Fibroblast of villous mesenchyme (primary cell): ENCODE results near the gene PCDHGB6. TPM values are rescaled to one million over a fixed set of nuclear protein-coding genes. Genes with fewer than 3 reads are reported as not detected.

ENCODE experiments used
- DNase-seq: peaks from one replicate; pipeline ENCODE4 v3.0.0-alpha.2; 2010; ENCODE audit warnings: low read depth
- H3K4me3 ChIP-seq: 2 replicates; pipeline ENCODE4 v1.5.1; 2011; ENCODE audit warnings: low read depth, mild to moderate bottlenecking, low read length
- CTCF ChIP-seq: IDR thresholded peaks from 2 replicates; pipeline ENCODE4 v1.5.1; 2012; ENCODE audit warnings: low read depth, mild to moderate bottlenecking, low read length; ENCODE audit not compliant: insufficient read depth
- total RNA-seq: library from RNA; depleted of rRNA; stranded (reverse); fragments of >200 nt; gene quantifications from 2 replicates; pipeline ENCODE4 v1.2.3, GENCODE V29; 2012

PCDHGB6 gene
- total RNA-seq, 1 donor = 4.3 TPM

DNA sequence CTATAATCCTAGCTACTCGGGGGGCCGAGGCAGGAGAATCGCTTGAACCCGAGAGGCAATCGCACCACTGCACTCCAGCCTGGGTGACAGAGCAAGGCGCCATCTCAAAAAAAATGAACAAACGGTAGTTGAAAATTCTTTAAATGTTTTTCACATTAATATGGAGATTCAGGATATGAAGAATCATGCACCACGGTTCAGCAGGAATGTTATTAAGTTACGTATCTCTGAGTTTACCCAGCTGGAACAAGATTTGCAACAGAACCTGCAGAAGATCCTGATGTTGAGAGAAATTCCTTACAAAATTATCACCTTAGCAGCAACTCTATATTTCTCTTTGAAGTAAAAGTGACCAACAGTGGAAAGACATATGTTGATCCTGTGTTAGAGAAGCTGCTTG is 32.5 kb downstream of the PCDHGB6 start:
- no peak overlapping the region for H3K4me3 ChIP-seq
- DNase-seq = no peak
- no peak for TF ChIP-seq CTCF

DNA sequence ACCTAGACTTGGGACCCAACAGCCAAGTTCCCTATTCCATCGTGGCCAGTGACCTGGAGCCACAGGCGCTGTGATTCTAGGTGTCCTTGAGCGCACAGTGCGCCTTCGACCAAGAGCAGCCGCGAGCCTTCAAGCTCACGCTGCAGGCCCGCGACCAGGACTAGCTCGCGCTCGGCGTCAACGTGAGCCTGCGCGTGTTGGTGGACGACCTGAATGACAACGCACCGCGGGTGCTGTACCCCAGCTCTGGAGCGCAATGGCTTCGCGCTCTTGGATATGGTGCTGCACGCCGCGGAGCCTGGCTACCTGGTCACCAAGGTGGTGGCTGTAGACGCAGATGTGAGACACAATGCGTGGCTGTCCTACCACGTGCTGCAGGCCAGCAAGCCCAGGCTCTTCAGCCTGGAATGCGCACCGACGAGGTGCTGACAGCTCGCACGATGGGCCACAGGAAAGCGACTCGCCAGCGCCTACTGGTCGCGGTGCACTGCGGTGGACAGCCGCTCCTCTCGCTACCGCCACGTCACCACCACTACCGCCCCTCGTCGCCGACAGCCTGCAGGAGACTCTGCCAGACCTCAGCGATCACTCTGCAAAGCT is 33.9 kb downstream of the PCDHGB6 start:
- no peak for DNase-seq
- no peak overlapping the region for H3K4me3 ChIP-seq

More for the DNA sequence above, 33.9 kb downstream of the PCDHGB6 start:
- no peak for TF ChIP-seq CTCF

Other genes starting within 250 kb of the PCDHGB6 start
- under 0.01 and 0.43 TPM in 2 replicates for gene PCDHB7, start 235.4 kb upstream of the PCDHGB6 start, total RNA-seq
- under 0.01 TPM in 2 replicates for gene PCDHB8, start 230.2 kb upstream of the PCDHGB6 start, total RNA-seq
- gene PCDHB16, start 225.6 kb upstream of the PCDHGB6 start, total RNA-seq = under 0.01 and 0.32 TPM in 2 replicates
- gene PCDHB9, start 220.9 kb upstream of the PCDHGB6 start, total RNA-seq = under 0.01 and 0.64 TPM in 2 replicates
- under 0.01 and 0.32 TPM in 2 replicates for gene PCDHB10, start 215.7 kb upstream of the PCDHGB6 start, total RNA-seq
- 0.32 TPM in 1 of 2 replicates, not detected in the other for gene PCDHB11, start 208.4 kb upstream of the PCDHGB6 start, total RNA-seq
- gene PCDHB12, start 199.3 kb upstream of the PCDHGB6 start, total RNA-seq = under 0.01 TPM in 1 of 2 replicates, not detected in the other
- under 0.01 and 0.32 TPM in 2 replicates for gene PCDHB13, start 194.1 kb upstream of the PCDHGB6 start, total RNA-seq
- 0.32 and 0.43 TPM in 2 replicates for gene PCDHB14, start 184.7 kb upstream of the PCDHGB6 start, total RNA-seq
- under 0.01 TPM in 2 replicates for gene PCDHB15, start 162.6 kb upstream of the PCDHGB6 start, total RNA-seq
- gene SLC25A2, start 104.0 kb upstream of the PCDHGB6 start, total RNA-seq = under 0.01 and 0.64 TPM in 2 replicates
- gene TAF7, start 87.2 kb upstream of the PCDHGB6 start, total RNA-seq = 49.3 and 73.0 TPM in 2 replicates
- 0.64 and 0.86 TPM in 2 replicates for gene PCDHGA1, start 77.5 kb upstream of the PCDHGB6 start, total RNA-seq
- 2.6 and 3.0 TPM in 2 replicates for gene PCDHGA2, start 69.3 kb upstream of the PCDHGB6 start, total RNA-seq
- 3.2 and 4.3 TPM in 2 replicates for gene PCDHGA3, start 64.2 kb upstream of the PCDHGB6 start, total RNA-seq
- 2.2 and 2.3 TPM in 2 replicates for gene PCDHGB1, start 57.9 kb upstream of the PCDHGB6 start, total RNA-seq
- 4.5 and 7.3 TPM in 2 replicates for gene PCDHGA4, start 53.0 kb upstream of the PCDHGB6 start, total RNA-seq
- 2.3 and 2.6 TPM in 2 replicates for gene PCDHGB2, start 48.0 kb upstream of the PCDHGB6 start, total RNA-seq
- 1.3 and 1.9 TPM in 2 replicates for gene PCDHGA5, start 43.9 kb upstream of the PCDHGB6 start, total RNA-seq
- gene PCDHGB3, start 37.8 kb upstream of the PCDHGB6 start, total RNA-seq = 3.9 and 5.2 TPM in 2 replicates
- gene PCDHGA6, start 34.1 kb upstream of the PCDHGB6 start, total RNA-seq = 4.7 and 4.8 TPM in 2 replicates
- 3.5 and 4.5 TPM in 2 replicates for gene PCDHGA7, start 25.3 kb upstream of the PCDHGB6 start, total RNA-seq
- gene PCDHGB4, start 20.3 kb upstream of the PCDHGB6 start, total RNA-seq = 11.0 and 13.4 TPM in 2 replicates
- gene PCDHGA8, start 15.4 kb upstream of the PCDHGB6 start, total RNA-seq = 3.0 and 3.2 TPM in 2 replicates
- gene PCDHGB5, start 10.1 kb upstream of the PCDHGB6 start, total RNA-seq = 23.2 and 25.0 TPM in 2 replicates
- gene PCDHGA9, start 5.2 kb upstream of the PCDHGB6 start, total RNA-seq = 4.7 and 5.2 TPM in 2 replicates
- 11.7 and 12.2 TPM in 2 replicates for gene PCDHGA10, start 5.0 kb downstream of the PCDHGB6 start, total RNA-seq
- gene PCDHGB7, start 9.7 kb downstream of the PCDHGB6 start, total RNA-seq = 11.2 and 12.6 TPM in 2 replicates
- gene PCDHGA11, start 13.0 kb downstream of the PCDHGB6 start, total RNA-seq = 11.0 and 15.5 TPM in 2 replicates
- 15.5 and 18.7 TPM in 2 replicates for gene PCDHGA12, start 22.5 kb downstream of the PCDHGB6 start, total RNA-seq
- 35.4 and 36.3 TPM in 2 replicates for gene PCDHGC3, start 67.9 kb downstream of the PCDHGB6 start, total RNA-seq
- gene PCDHGC4, start 77.0 kb downstream of the PCDHGB6 start, total RNA-seq = 2.6 and 2.9 TPM in 2 replicates
- 2.6 TPM in 2 replicates for gene PCDHGC5, start 81.1 kb downstream of the PCDHGB6 start, total RNA-seq
- gene DIAPH1, start 211.0 kb downstream of the PCDHGB6 start, total RNA-seq = 22.9 and 26.8 TPM in 2 replicates
- gene HDAC3, start 228.8 kb downstream of the PCDHGB6 start, total RNA-seq = 49.0 and 53.5 TPM in 2 replicates
- 4.7 and 8.4 TPM in 2 replicates for gene RELL2, start 229.0 kb downstream of the PCDHGB6 start, total RNA-seq
- gene FCHSD1, start 243.4 kb downstream of the PCDHGB6 start, total RNA-seq = 24.2 and 25.8 TPM in 2 replicates